OCI-LY1 (cell line): ENCODE results near the gene ST13.

Source experiments
- CTCF ChIP-seq: fragments of 200-600 bp; sonication (generic), shearing (Covaris generic); IDR thresholded peaks from 2 replicates; pipeline ENCODE4 v1.5.1; 2017; ENCODE audit warnings: mild to moderate bottlenecking, antibody characterized with exemption, low read length, moderate library complexity, mixed read lengths
- EZH2 ChIP-seq: fragments of 200-600 bp; sonication (generic), shearing (Covaris generic); IDR thresholded peaks from 2 replicates; pipeline ENCODE4 v1.8.0; 2017; ENCODE audit warnings: borderline replicate concordance, mixed run types, mild to moderate bottlenecking, antibody characterized with exemption, low read length, moderate library complexity, mixed read lengths

DNA sequence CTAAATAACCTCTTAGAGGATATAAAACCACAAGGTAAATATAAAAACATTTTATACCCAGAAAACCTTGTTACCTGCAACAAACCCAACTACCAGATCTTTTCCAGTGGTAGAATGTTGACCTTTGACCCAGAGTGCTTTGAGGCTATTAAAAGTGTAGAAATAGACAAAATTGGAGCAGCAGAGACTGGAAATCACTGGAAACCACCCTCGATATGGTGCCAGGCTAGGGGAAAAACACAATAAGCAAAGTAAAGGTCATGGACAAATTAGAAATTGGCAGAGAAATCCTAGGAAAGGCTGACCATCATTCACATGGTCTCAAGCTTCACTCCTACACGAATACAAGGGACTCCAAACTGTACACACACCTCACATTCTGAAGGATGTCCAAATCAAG lies 64.0 kb downstream of the ST13 start:
- TF ChIP-seq CTCF (no peak), EZH2 (no peak)
